Dermis blood vessel endothelial cell (primary cell): Measurements from ENCODE around the gene LUZP1. TPM values are rescaled to one million over a fixed set of nuclear protein-coding genes. Genes with fewer than 3 reads are reported as not detected.
"Not testable (repeated sequence)": the region's sequence is repeated elsewhere in the genome, so short reads cannot be mapped to it uniquely, and the experiment has no call there.

Experiments
- DNase-seq: peaks from one replicate; pipeline ENCODE4 v3.0.0; 2010
- total RNA-seq: library from RNA; depleted of rRNA; stranded (reverse); fragments of >200 nt; gene quantifications from 2 replicates; pipeline ENCODE4 v1.2.3, GENCODE V29; 2014

Gene LUZP1
- total RNA-seq, result 51.9 and 66.4 TPM in 2 replicates

DNA sequence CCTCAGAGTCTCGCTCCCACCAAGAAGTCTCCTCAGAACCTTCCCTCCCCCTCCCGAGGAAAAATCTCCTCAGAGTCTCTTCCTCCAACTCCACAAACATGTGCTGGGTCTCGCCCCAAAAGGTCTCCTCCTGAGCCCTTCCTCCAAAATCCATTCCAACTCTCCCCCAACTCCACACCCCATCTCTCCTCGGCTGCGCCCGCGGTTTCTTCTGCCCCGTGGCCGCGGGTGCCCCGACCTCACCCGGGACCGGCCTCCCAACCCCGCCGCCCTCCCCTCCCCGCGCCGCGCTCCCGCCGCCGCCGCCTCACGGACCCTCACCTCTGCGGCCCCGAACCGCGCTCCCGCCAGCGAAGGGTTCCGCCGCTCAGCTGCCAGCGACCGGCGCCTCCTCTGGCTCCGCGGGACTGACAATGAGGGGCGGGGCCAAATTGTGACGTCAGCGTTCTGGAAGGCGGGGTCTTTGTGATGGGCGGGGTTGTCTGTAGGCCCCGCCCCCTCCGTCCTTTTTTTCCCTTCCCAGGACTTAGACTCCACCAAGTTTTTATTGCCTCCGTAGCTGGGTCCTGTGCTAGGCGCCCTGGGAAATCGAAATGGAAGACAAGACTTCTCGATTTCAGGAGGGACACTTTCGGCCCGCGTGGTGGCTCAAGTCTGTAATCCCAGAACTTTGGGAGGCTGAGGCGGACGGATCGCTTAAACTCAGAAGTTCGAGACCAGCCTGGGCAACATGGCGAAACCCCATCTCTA lies at the start of gene LUZP1:
Gene LUZP1, minus strand, starts transcription at position 412 of the 750 bp plus-strand sequence.
- peak; percentile 95 for DNase-seq

- peak; percentile 40 for DNase-seq
These were observed 48.9 kb upstream of the LUZP1 start, which contains the start of gene HTR1D for GRCh38 chr1:23217421-23218115. Gene HTR1D, minus strand, starts transcription at chr1:23217502. Its CDS starts 23,283 bp downstream, at chr1:23194219.

- DNase-seq, result peak; percentile 44
These were observed 48.2 kb upstream of the LUZP1 start for GRCh38 chr1:23216771-23217420.

DNA sequence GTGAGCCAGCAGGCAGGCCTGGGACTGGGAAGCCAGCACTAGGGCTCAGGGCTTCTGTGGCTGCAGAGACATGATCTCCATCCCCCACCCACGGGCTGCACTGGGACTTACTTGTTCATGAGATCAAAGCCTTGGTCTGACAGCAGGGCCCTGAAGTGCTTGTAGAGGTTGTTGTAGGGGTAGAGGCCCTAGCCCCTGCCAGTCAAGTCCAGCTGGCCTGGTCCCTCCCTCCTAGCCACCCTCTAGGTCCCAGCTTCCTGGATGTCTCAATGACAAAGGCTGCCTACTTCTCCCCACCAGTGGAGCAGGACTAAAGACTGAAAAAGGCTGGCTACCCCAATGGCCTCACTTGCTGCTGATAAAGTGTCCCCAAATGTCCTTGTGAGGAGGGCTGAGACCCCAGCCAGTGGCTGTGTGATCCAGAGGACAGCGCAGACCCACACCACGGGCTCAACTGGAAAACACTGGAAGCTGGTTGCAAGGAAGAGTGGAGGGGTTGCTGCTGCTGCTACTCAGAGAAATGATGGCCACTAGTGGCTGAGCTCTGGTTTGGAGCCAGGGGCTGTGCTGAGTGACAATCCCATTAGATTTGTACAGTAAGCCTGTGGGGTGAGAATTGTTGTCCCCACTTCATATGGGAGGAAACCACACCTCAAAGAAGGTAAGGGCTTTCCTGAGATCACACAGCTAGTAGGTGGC lies 47.2 kb upstream of the LUZP1 start:
- no peak for DNase-seq

GRCh38 chr1:23215291-23215690 lies 46.6 kb upstream of the LUZP1 start:
- DNase-seq, result peak; percentile 59

DNA sequence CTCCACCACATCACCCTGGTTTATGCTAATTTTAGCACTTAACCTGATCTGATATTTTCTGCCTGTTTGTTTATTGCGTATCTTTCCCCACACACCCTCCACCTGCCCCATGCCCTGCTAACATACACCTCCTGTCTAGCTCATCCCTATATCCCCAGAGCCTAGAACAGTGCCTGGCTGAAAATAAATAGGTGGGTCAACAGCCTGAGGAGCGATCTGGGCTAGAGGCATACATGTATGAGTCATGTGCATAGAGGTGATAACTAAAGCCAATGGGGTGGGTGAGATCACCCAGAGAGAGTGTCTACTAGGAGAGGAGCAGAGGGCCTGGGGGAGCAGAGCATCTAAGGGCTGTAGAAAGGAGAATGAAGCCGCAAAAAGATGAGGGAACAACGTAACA lies 46.0 kb upstream of the LUZP1 start:
- DNase-seq, result no peak

GRCh38 chr1:23211955-23212354 lies 43.3 kb upstream of the LUZP1 start:
- peak; percentile 23 for DNase-seq

DNA sequence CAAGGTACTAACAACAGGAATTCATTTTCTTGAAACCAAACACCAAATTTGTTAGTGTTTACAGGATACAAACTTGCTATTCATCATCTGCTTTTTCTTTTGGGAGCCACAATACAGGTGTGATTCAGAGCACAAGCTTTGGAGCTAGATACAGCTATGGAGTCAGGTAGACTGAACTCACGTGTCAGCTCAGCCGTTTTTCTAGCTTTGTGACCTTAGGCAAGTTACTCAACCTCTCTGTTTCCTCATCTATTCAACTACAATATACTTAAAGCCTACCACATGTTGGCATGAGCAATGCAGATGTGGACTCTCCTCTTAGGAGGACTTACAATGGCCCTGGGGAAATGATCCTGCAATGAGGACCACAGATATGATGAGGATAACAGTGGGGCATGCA lies 42.3 kb upstream of the LUZP1 start:
- no peak for DNase-seq

DNA sequence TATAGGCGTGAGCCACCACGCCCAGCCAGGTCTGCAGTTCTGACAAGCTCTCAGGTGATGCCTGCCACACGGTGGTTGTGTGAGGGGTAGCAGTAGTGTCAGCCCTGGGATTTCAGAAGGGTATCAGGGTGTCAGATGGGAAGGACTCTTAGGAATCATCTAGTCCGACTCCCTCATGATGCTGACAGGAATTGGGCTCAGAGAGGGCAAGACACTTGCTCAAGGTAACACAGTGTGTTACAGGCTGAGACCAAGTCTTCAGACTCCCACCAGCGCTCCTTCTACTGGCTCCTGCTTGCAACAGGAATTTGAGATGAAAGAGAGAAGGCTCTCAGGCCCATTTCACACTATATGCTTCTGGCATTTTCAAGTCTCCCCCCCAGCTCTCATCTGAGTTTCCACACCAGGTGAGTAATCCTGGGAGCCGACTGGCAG lies 41.7 kb upstream of the LUZP1 start:
- DNase-seq, result peak; percentile 19

DNA sequence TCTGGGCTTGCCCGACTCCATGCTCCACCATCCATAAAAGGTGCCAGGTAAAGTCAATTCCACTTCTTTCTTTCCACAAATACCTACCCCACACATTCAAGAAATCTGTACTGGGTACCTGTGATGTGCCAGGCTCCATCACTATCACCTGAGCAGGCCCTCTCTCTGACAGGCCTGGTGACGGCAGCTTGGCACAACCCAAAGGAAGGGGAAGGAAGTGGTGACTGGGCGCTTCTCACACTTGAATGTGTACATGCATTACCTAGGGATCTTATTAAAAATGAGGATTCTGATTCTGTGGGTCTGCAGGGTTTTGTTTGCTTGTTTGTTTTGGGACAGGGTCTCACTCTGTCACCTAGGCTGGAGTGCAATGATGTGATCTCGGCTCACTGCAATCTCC lies 41.1 kb upstream of the LUZP1 start:
- peak; percentile 32 for DNase-seq

- no peak for DNase-seq
These were observed 39.9 kb upstream of the LUZP1 start for GRCh38 chr1:23208527-23208926.

GRCh38 chr1:23207733-23208132 lies 39.1 kb upstream of the LUZP1 start:
- DNase-seq, result not testable (repeated sequence)

GRCh38 chr1:23202263-23202749 lies 33.6 kb upstream of the LUZP1 start:
- peak; percentile 37 for DNase-seq

GRCh38 chr1:23200883-23201282 lies 32.2 kb upstream of the LUZP1 start:
- DNase-seq, result no peak

DNA sequence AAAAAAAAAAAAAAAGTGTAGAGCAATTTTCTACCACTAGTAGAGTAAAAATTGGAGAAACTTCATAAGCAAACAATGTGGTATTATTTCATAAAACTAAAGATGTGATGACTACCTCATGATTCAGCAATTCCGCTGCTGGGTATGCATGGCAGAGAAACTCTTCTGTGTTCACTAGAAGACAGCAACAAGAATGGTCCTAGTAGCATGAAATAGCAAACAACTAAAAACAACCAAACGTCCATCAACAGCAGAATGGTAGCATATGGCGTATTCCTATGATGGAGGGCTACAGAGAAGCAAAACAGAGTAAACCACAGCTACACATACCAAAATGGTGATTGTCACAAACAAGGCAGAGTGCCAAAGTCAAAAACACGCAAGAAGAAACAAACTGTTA lies 29.7 kb upstream of the LUZP1 start:
- peak; percentile 76 for DNase-seq

- peak; percentile 96 for DNase-seq
These were observed 28.1 kb upstream of the LUZP1 start for GRCh38 chr1:23196627-23197328.

DNA sequence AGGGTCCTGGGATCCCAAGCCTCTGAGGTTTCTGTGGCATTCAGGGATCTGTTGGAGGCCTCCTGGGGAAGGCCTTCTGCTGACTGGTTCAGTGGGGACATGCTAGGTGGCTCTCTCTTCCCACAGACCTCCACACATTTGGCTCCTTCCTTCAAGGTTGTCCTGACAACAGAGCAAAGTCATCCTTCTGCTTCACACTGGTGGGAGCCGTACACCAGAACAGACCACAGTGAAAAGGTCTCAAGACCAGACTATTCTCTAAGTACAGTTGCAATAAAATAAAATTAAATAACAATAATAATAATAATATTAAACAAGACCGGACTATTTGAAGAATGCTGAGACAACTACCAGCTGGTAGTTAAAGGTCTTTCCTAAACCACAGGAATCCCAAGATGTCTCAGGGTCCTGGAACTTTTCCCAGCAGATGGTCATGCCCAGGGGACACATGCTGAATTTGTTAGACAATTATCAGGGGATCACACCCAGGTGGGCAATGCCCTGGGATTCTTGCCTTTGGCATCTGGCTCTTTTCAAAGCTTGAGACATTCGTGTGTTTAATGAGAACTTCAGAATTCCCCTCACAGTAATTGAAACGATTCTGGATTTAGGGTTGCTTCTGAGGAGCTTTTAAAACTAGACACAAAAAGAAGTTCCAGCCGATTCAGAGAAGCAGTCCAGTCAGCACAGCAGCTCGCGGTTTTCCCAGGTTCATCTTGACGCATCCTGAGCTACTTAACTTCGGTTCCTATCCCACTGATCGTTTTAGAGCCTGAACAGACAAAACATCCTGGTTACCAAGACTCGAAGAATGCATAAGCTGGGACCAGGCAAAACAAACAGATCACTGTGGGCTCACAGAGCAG lies 25.7 kb upstream of the LUZP1 start:
- DNase-seq, result peak; percentile 76

GRCh38 chr1:23193391-23194118 lies 24.9 kb upstream of the LUZP1 start:
- DNase-seq, result no peak

- no peak for DNase-seq
These were observed 22.5 kb upstream of the LUZP1 start for GRCh38 chr1:23191199-23191598.

DNA sequence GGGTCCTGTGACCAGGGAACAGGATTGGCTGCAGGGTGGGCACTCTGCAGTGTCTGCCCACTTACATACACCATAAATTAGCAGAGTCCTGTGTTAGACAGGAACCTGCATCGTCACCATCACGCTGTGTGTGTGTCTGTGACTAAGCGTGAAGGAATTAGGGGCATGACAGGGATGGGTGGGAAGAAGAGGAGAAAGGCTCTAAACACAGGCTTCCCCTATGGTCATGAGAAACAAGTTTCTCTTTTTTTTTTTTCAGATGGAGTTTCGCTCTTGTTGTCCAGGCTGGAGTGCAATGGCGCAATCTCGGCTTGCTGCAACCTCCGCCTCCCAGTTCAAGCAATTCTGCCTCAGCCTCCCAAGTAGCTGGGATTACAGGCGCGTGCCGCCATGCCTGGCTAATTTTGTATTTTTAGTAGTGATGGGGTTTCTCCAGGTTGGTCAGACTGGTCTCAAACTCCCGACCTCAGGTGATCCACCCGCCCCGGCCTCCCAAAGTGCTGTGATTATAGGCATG lies 20.3 kb upstream of the LUZP1 start:
- peak; percentile 92 for DNase-seq
